ENCODE data around the gene ADCY5.

Gene ADCY5

DNA sequence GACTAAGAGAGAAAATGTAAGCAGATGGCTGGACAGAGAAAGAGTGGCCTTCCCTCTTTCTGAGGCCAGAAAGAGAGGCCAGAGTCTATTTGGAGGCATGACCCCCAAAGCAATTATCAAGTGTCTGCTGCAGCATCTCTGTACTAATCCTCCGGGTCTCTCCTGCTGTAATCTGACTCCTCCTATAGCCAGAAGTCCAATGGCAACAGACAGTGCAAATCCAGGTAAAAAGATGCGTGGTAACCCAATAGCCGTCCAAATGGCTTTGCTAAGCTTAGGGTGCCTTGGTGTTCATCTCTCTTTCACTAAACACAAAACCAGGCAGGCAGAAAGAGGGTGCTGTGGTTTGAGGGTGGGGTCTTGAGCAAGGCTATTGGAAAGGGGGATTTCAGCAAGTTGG lies 91.6 kb downstream of the ADCY5 start:
- DNase-seq = no peak

DNA sequence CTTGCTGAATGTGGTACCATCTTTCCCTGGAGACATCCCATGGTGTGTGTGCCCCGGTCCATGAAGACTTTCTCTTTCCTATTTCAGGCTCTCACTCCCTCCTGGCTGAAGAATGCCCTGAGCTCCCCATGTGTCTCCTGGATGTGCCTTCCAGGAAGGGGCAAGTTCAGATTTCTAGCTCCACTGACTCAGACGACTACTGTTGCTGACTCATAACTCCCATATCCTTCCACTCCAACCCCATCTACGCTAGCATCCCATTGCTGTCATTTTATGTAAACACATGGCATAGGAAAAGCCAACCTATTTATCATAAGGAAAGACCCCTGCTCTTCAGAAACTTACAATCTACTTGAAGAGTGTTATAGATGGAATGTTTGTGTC lies 95.0 kb downstream of the ADCY5 start:
- DNase-seq = no peak

GRCh38 chr3:123353227-123353849 lies 95.6 kb downstream of the ADCY5 start:
- no peak for DNase-seq

- DNase-seq = no peak
Observed at GRCh38 chr3:123352134-123352554, 96.7 kb downstream of the ADCY5 start.

DNA sequence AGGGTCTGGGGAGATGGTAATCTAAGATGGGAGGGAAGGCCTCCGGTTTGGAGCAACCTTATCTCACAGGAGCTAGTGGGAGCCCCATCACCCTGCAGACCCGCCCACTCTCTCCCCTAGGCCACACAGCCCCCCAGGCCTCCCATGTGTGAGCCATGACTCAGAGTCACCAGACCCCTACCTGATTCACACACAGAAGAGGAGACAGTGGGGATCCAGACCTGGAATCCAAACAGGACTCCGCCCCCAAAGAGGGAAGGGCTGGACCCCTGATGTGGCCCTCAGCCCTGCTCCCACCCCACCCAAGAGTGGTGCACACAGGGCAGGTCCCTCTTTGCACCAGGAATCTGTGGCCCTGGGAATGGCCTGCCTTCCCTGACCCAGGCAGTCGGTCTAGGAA lies 97.4 kb downstream of the ADCY5 start:
- no peak for DNase-seq

GRCh38 chr3:123350971-123351370 lies 97.9 kb downstream of the ADCY5 start:
- DNase-seq = no peak

GRCh38 chr3:123349566-123350435 lies 99.1 kb downstream of the ADCY5 start:
- DNase-seq = no peak

DNA sequence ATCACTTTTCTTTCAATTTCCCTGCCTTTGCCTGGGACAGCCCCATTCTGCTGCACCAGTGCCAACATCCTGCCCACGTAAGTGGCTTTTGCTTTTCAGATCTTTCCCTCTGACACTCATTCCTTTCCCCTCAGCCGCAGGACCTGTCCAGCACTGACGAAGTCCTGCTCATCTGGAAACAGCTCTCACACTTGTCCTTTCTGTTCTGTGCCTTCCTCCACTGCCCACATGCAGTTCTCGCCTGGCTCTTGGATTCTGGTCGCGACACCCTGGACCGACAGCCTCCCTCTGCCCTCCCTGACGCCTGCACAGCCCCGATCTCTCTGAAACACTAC lies 99.7 kb downstream of the ADCY5 start:
- no peak for DNase-seq

GRCh38 chr3:123348471-123349200 lies 100.3 kb downstream of the ADCY5 start:
- DNase-seq = no peak

GRCh38 chr3:123347691-123348264 lies 101.1 kb downstream of the ADCY5 start:
- DNase-seq = no peak

- DNase-seq = no peak
Observed at GRCh38 chr3:123347205-123347604, 101.7 kb downstream of the ADCY5 start.

DNA sequence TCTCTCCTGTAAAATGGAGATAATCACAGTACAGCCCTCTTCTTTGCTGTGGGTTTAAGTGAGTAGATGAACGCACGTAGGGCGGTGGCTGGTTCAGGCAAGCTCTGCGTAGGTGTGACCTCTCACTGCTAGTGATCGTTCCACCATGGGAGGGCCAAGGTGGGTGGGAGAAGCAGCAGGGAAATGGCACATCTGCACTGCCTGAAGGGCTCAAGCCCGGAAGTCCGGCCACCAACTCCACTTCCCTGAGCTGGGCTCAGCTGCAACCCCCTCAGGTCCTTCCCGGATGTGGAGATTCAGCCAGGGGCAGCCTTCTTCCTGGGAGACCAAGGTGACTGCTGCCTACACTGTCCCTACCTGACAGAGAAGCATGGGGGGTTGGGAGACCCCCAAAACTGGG lies 102.9 kb downstream of the ADCY5 start:
- DNase-seq = no peak

DNA sequence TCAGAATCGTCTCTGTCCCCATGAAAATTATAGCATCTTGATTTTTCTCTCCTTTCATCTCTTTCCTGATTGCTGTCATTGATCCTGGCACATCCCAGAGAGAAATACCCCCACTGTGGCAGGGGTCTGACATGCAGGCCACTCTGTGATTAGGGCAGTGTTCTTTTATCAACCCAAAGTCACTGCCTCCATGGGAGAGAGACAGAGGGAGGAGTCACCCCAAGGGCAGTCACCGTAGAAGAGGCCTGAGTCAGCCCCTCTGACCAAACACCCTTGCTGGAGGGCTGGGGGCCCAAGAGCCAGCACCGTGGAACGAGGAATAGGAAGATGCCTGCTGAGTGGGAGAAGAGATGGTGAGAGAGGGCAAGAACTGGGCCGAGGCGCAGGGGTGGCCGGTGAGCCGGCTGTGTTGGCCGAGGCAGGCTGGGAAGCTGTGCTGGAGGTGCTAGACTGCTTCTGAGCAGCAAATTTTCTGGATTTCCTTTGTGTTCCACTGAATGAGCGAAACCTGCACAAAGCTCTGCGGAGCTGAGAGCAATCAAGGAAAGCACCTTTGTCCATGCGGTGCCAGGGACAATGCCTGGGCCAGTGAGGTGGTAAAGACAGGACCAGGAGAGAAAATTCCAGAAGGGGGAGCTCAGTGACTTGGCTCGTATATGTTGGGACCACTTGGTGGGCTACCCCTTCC lies 103.8 kb downstream of the ADCY5 start:
- DNase-seq = no peak

GRCh38 chr3:123344175-123344906 lies 104.5 kb downstream of the ADCY5 start:
- DNase-seq = peak; percentile 7

GRCh38 chr3:123343296-123344174 lies 105.4 kb downstream of the ADCY5 start:
- no peak for DNase-seq

- no peak for DNase-seq
Observed at GRCh38 chr3:123342631-123343080, 106.2 kb downstream of the ADCY5 start.

GRCh38 chr3:123341871-123342630 lies 106.8 kb downstream of the ADCY5 start:
- DNase-seq = no peak

- no peak for DNase-seq
Observed at GRCh38 chr3:123340336-123340735, 108.6 kb downstream of the ADCY5 start.

DNA sequence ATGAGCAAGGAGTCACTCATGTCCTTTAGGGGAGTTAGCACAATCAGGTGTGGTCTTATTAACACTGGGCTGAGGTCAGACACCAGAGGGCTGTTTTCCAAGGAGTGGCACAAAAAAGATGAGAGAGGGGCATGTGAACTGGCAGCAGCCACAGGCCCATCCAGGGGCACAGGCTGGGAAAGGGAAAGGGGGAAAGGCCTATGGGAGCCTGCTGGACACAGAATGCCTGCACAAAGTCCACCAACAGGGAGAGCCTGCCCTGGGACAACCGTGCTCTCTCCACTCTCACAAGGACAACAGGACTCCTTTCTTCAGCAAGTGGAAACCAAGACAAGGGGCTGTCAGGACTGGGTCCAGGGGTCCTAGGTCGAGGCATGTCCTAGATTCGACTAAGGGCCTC lies 109.6 kb downstream of the ADCY5 start:
- no peak for DNase-seq

DNA sequence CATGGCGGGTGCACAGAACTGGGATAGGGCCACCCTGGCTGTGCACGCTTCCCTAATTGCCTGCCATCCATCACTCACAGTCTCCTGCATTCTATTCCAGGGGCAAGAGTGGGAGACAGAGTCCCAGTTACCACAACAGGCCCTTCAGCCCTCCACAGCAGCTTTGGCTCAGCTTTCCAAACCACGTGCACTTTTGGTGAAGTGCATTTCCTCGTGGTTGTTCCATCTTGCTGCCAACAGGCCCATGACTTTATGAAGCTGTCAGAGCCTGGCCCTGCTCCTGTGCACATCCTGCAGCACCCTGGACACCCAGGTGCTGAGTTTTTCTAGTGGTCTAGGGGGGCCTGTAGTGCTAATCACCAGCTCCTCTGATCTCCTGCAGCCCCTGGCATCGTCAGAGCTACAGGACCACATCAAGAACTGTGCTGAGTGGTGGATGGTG lies 110.2 kb downstream of the ADCY5 start:
- DNase-seq = no peak

Measured in activated CD4-positive, alpha-beta T cell treated with anti-CD3 and anti-CD28 coated beads, Interleukin-2, Interleukin-6, amounts not matched to agents 100 ng/mL and 50 ng/mL, durations not matched to agents 16 hours and 8 hours (primary cell).